K562 (cell line): ENCODE data around the gene SRPK1. TPM values are rescaled to one million over a fixed set of nuclear protein-coding genes. Genes with fewer than 3 reads are reported as not detected.

Experiments
- DDX20 ChIP-seq: fragments of 450-650 bp; IDR thresholded peaks from 2 replicates; pipeline ENCODE4 v1.6.1; 2016; ENCODE audit warnings: missing genetic modification characterization, low read depth, mild to moderate bottlenecking, missing compliant biosample characterization, moderate library complexity
- DPF2 ChIP-seq: fragments of 450-650 bp; IDR thresholded peaks from 2 replicates; pipeline ENCODE4 v1.6.1; 2016
- E2F4 ChIP-seq: sonication (generic); formaldehyde crosslinking; IDR thresholded peaks from 2 replicates; pipeline ENCODE4 v1.8.0; 2022; ENCODE audit warnings: mild to moderate bottlenecking, low read depth, missing genetic modification reagents
- ETV1 ChIP-seq: fragments of 450-650 bp; conservative IDR thresholded peaks from 2 replicates; pipeline ENCODE4 v1.6.1; 2016; ENCODE audit warnings: missing genetic modification characterization, control low read depth, low read depth, missing compliant biosample characterization
- FOXA3 ChIP-seq, 2 experiments: fragments of 450-650 bp in 1 of 2; sonication (generic) in 1 of 2; formaldehyde crosslinking; IDR thresholded peaks in 1 of 2; conservative IDR thresholded peaks in 1 of 2; 2 replicates each; pipeline versions ENCODE4 v1.4.0 to v1.8.0; 2020 to 2022; ENCODE audit warnings: mild to moderate bottlenecking in 2 of 2, missing genetic modification reagents in 1 of 2
- GTF3C2 ChIP-seq: IDR thresholded peaks from 3 replicates; pipeline ENCODE4 v1.6.1; 2011; ENCODE audit warnings: borderline replicate concordance, mild to moderate bottlenecking, moderate library complexity; ENCODE audit not compliant: insufficient read length; ENCODE audit errors: extremely low read depth
- HLTF ChIP-seq: fragments of 450-650 bp; IDR thresholded peaks from 2 replicates; pipeline ENCODE4 v1.6.1; 2016
- HMBOX1 ChIP-seq: sonication (generic); IDR thresholded peaks from 2 replicates; pipeline ENCODE4 v1.6.1; 2016
- JUN ChIP-seq, 2 experiments: sonication (generic) in 1 of 2; formaldehyde crosslinking in 1 of 2; IDR thresholded peaks; 2 replicates each; pipeline versions ENCODE4 v1.6.1 to v1.8.0; 2012 to 2022; ENCODE audit warnings: borderline replicate concordance in 2 of 2, mild to moderate bottlenecking in 2 of 2, improper control_type of control experiment in 1 of 2, low read depth in 1 of 2, low read length in 1 of 2, missing genetic modification reagents in 1 of 2
- KAT7 ChIP-seq: sonication (generic); formaldehyde crosslinking; IDR thresholded peaks from 2 replicates; pipeline ENCODE4 v1.8.0; 2022; ENCODE audit warnings: missing genetic modification reagents, mild to moderate bottlenecking, borderline replicate concordance
- KAT8 ChIP-seq: fragments of 450-650 bp; IDR thresholded peaks from 2 replicates; pipeline ENCODE4 v1.6.1; 2016; ENCODE audit warnings: low read depth, mild to moderate bottlenecking
- MECOM ChIP-seq: fragments of 250-450 bp; sonication (Bioruptor Pico); IDR thresholded peaks from 2 replicates; pipeline ENCODE4 v1.8.0; 2022; ENCODE audit warnings: inconsistent platforms
- MTA3 ChIP-seq: fragments of 450-650 bp; formaldehyde crosslinking; IDR thresholded peaks from 2 replicates; pipeline ENCODE4 v1.6.1; 2017; ENCODE audit warnings: mild to moderate bottlenecking, borderline replicate concordance
- NELFE ChIP-seq: IDR thresholded peaks from 2 replicates; pipeline ENCODE4 v1.6.1; 2011; ENCODE audit warnings: mild to moderate bottlenecking; ENCODE audit not compliant: insufficient read depth, insufficient read length
- NFE2L1 ChIP-seq: fragments of 450-650 bp; IDR thresholded peaks from 2 replicates; pipeline ENCODE4 v1.6.1; 2016; ENCODE audit warnings: missing genetic modification characterization, low read depth, mild to moderate bottlenecking, missing compliant biosample characterization, moderate library complexity, borderline replicate concordance
- POLR2AphosphoS2 ChIP-seq: IDR thresholded peaks from 2 replicates; pipeline ENCODE4 v1.6.1; 2012; ENCODE audit warnings: low read length, improper control_type of control experiment
- PYGO2 ChIP-seq: fragments of 450-650 bp; IDR thresholded peaks from 2 replicates; pipeline ENCODE4 v1.6.1; 2016; ENCODE audit warnings: mild to moderate bottlenecking, missing genetic modification characterization, moderate library complexity, missing compliant biosample characterization
- SIN3B ChIP-seq: fragments of 450-650 bp; IDR thresholded peaks from 2 replicates; pipeline ENCODE4 v1.6.1; 2017; ENCODE audit warnings: low read depth, mild to moderate bottlenecking, moderate library complexity
- TAF15 ChIP-seq: fragments of 200-400 bp; formaldehyde crosslinking; IDR thresholded peaks from 2 replicates; pipeline ENCODE4 v1.6.1; 2017; ENCODE audit warnings: mild to moderate bottlenecking, low read depth, low read length, moderate library complexity
- YBX1 ChIP-seq: fragments of 450-650 bp; IDR thresholded peaks from 2 replicates; pipeline ENCODE4 v1.7.1; 2016; ENCODE audit warnings: mild to moderate bottlenecking
- ZNF165 ChIP-seq: fragments of 250-450 bp; sonication (Bioruptor Pico); IDR thresholded peaks from 2 replicates; pipeline ENCODE4 v1.4.0; 2020; ENCODE audit warnings: borderline replicate concordance
- ZNF217 ChIP-seq: sonication (generic); formaldehyde crosslinking; IDR thresholded peaks from 2 replicates; pipeline ENCODE4 v1.8.0; 2022; ENCODE audit warnings: mild to moderate bottlenecking, missing genetic modification reagents
- ZNF384 ChIP-seq: IDR thresholded peaks from 2 replicates; pipeline ENCODE4 v1.6.1; 2012; ENCODE audit warnings: low read depth, low read length, improper control_type of control experiment
- polyA plus RNA-seq, 8 experiments: library from polyadenylated mRNA; depleted of rRNA in 4 of 8; stranded (reverse) in 5 of 8; unstranded in 3 of 8; fragments of >200 nt; fragmentation: Nextera tagmentation in 2 of 8; fragmentation: Illumina TruSeq in 1 of 8; extraction: Ambion mirVana in 2 of 8; extraction: Trizol in 1 of 8; gene quantifications; 2 replicates each; pipeline versions ENCODE4 v1.2.1 to v1.2.3, GENCODE V29; 2011 to 2014; ENCODE audit warnings: inconsistent platforms in 1 of 8, missing spikeins in 1 of 8
- total RNA-seq, 7 experiments: library from RNA; depleted of rRNA in 6 of 7; stranded (reverse); fragments of >200 nt in 6 of 7; fragmentation: Illumina TruSeq in 2 of 7; extraction: Trizol in 2 of 7; gene quantifications; 2 replicates each; pipeline versions ENCODE4 v1.2.1 to v1.2.3, GENCODE V29; 2011 to 2021; ENCODE audit warnings: low replicate concordance in 1 of 7

Gene SRPK1
- total and polyA plus RNA-seq, 9 of the 15 experiments (the other 6 are each of a cell fraction or from before 2014, with no cell fraction given): 99.6 to 185 (median 159) TPM

- 0 out of 2 replicates have a peak, but pooled peaks have one; percentile 4 for TF ChIP-seq JUN (IDR thresholded peaks at IDR 0.05; ENCODE audit: borderline replicate concordance, low read depth, low read length)
- TF ChIP-seq JUN (CRISPR knock-in tag; IDR thresholded peaks at IDR 0.05; ENCODE audit: borderline replicate concordance): no peak
- TF ChIP-seq HLTF: no peak
- no peak for TF ChIP-seq E2F4 (CRISPR knock-in tag)
- no peak for TF ChIP-seq PYGO2
- TF ChIP-seq NELFE: no peak
- TF ChIP-seq MTA3: no peak; the same call in 1 of the 2 replicates
- peak; percentile 46 to 88; a peak in 3 of 4 replicates for TF ChIP-seq FOXA3 (CRISPR knock-in tag; conservative IDR thresholded peaks at IDR 0.05 in 1 of 2, IDR thresholded peaks at IDR 0.05 in 1 of 2)
- no peak for TF ChIP-seq GTF3C2
- peak; percentile 89 for TF ChIP-seq HMBOX1
- TF ChIP-seq POLR2AphosphoS2: no peak
- no peak for TF ChIP-seq MECOM
- TF ChIP-seq TAF15: no peak
- no peak for TF ChIP-seq ZNF217 (CRISPR knock-in tag)
- TF ChIP-seq ETV1 (tag): no peak; the same call in 1 of the 2 replicates
- no peak for TF ChIP-seq NFE2L1
- TF ChIP-seq ZNF384: no peak
- TF ChIP-seq DPF2: peak; percentile 27; the same call in 1 of the 2 replicates
- no peak for TF ChIP-seq SIN3B
- TF ChIP-seq DDX20 (tag): no peak
- TF ChIP-seq KAT7 (CRISPR knock-in tag): no peak; the same call in 1 of the 2 replicates
- TF ChIP-seq KAT8: no peak
- no peak for TF ChIP-seq ZNF165 (CRISPR knock-in tag)
- TF ChIP-seq YBX1: no peak
Observed at GRCh38 chr6:35919827-35920751, 809 bp downstream of the SRPK1 start (continued).
